NCI-H524 (cell line): Measurements from ENCODE around the gene SND1.
"Not testable (repeated sequence)": the region's sequence is repeated elsewhere in the genome, so short reads cannot be mapped to it uniquely, and the experiment has no call there.

Experiments used
- DNase-seq, 2 experiments: peaks; one replicate each; lab custom pipeline; 2025; lab: John Stamatoyannopoulos, UW

Gene SND1

GRCh38 chr7:128097211-128097731, 445.3 kb downstream of the SND1 start:
- no peak for DNase-seq

- DNase-seq = no peak
Observed at GRCh38 chr7:128098629-128099028, 446.6 kb downstream of the SND1 start.

- DNase-seq = no peak
Observed at GRCh38 chr7:128099204-128099671, 447.2 kb downstream of the SND1 start.

GRCh38 chr7:128100225-128100948, 448.4 kb downstream of the SND1 start:
- no peak for DNase-seq

- DNase-seq = no peak
Observed at GRCh38 chr7:128100949-128101713, 449.1 kb downstream of the SND1 start.

DNA sequence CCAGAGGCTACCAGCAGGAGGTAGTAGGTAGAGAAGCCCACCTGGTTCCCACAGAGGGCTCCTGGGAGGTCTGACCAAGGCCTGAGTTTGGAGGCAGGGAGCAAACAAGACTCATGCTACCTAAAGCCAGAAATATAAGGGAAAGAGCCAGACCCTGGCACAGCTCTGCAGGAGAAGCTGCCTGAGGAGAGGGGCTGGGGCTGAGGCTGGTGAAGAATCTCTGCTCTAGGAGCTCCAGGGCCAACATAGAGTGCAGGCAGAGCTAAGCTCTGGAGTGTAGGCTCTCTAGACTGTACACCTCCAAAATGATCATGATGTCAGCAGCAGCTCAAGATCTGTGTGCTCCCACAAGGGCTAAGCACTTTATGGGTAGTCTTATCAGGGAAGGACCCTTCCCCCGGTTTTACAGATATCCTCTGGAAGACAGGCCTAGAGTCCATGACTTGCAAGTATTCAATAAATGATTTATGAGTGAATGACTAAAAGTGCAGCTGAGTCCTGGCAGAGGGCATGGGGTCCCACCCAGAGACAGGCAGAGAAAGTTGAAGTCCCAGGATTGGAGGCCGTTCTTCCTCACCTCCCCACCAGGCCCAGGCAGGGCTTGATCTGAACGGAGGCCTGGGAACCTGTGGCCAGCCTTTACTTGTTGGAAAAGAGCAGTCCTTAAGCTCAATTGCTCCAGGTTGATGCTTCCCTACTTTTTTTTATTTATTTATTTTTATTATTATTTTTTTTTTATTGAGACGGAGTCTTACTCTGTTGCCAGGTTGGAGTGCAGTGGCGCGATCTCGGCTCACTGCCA, 450.7 kb downstream of the SND1 start:
- no peak for DNase-seq

- peak in 1 of 2 experiments; percentile 30 for DNase-seq
Observed at GRCh38 chr7:128103498-128104107, 451.6 kb downstream of the SND1 start.

- peak in 1 of 2 experiments; percentile 66 for DNase-seq
Observed at GRCh38 chr7:128104108-128104742, 452.2 kb downstream of the SND1 start.

DNA sequence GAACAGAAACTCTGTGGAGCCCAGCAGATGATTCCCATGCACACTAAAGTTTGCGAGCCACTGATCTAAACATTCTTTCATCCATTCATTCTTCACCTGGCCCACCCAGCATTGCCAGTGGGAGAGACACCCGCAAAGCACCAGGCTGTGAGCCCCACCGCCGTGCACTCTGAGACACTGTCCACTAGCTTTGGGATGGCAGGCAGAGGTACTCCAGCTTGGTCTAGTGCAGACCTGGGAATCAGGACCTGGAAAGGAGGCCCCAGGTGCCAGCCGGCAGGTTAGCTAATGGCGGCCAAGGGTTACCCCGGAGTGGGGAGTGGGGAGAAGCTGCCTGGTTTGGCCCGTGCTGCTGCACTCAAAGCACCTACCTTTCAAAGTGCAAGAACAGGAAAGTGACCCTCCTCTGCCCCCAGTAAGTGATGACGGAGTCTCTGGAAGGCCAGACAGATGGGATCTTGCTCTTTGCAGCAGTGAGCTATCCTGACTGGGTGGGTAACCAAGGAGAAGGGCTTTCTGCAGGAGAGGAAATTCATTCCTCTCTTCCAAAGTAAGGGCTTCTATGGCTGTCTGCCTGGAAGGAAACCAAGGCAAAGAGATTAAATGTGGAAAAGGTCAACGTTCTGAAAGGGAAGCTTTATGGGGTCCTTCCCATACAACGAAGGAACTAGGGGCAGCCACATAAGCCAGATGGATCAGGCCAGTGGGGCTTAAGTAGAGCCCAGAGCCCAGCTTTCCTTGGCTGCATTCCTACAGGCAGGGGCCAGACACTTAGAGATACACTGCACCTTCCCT, 453.4 kb downstream of the SND1 start:
- no peak for DNase-seq

DNA sequence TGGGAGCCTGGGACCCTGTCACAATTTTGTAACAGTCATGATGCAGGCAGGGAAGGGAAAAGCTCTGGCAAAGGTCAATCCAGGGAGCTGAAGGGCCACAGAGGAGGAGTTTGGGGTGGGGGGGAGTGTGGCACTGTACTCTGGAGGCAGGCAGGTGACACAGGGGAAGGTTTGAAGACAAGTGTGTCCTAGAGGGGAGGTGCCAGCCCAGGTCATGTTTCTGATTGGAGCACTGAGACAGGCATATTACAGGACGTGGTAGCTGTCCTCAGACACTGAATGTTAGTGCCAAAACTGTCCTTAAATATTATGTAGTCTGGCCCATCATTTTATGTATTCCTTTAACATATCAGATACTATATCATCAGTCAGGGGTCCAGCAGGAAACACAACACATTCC, 454.8 kb downstream of the SND1 start:
- DNase-seq = no peak

GRCh38 chr7:128107516-128107915, 455.5 kb downstream of the SND1 start:
- DNase-seq = not testable (repeated sequence)

GRCh38 chr7:128108129-128108528, 456.1 kb downstream of the SND1 start:
- DNase-seq = no peak

GRCh38 chr7:128108641-128109423, 456.8 kb downstream of the SND1 start:
- DNase-seq = no peak

- DNase-seq = not testable (repeated sequence)
Observed at GRCh38 chr7:128109424-128109969, 457.5 kb downstream of the SND1 start.

DNA sequence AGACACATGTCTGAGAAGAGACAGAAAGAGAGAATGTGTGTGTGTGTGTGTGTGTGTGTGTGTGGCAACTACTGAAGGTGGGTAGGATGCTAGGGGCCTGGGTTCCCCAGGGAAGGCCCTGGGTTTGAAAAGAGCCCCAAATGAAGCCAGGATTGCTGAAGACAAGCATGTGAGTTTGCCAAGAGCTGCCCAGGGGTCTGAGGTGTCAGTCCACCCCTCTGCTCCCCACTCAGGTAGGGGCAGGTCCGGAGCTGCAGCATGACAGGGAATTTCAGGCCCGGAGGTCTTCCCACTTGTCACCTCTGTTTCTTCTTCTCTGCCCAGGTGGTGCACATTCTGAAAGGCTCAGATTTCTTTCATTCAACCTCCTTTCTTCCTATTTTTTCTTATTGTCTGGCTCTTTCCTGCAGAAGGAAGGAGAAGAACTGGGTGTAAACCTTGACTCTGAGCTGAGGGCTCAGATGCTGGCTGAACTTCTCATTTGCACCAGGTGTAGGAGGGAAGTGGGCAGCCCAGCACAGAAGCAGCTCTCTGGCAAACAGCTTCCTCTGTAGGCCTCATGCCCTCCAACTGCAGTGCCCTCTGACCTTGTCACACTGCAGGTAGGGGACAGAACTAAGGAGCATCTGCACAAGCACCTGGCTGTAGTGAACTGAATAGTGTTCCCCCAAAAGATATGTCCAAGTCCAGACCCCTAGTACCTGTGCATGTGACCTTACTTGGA, 458.8 kb downstream of the SND1 start:
- DNase-seq = no peak

DNA sequence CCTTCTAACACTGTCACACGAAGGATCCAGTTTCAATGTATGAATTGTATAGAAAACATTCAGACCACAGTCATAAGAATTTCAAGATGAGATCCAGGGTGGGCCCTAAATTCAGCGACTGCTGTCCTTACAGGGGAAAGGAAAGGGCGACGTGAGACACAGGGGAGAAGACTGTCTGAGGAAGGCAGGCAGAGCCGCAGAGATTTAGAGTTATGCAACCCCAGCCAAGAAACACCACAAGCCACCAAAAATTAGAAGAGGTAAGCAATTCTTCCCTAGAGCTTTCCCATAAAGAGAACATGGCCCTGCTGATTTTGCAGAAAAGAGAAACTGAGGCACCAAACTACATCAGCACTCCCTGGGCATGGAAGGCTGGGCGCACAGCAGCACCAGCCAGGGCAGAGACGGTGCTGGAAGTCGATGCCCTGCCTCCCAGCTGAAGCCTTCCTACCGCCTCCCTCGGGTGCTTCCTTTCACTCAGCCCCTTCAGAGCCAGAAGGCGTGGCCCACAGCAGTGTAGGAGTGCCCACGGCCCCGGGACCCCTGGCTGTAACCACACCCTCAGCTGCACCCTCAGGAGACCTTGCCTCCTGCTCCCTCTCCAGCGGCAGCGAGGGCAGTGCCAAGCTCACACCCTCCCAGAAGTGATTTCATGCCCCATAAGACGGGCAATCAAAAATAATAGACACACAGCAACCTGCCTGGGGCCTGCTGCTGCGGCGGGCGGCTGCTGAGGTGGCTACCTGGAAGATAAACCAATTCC, 460.2 kb downstream of the SND1 start:
- peak; percentile 61 to 77 for DNase-seq

DNA sequence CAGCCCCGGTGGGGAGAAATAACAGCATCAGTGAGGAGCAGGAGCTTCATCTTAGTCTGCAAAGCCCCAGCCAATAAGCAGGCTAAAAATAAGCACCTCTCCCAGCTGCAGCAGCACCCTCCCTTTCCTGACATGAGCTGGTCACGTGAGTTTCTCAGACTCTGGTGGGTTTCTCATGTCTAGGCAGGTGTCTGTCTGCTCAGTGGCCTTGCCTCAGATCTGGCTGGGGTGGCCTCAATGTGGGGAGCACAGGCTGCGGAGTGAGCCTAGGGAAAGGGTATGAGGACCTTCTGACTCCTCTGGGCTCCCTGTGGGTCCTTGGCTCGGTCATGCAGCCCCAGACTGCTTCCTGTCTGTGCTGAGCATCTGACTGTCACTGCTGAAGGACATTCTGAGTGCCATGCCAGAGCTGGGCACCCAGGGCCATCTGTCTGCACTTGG, 460.8 kb downstream of the SND1 start:
- peak; percentile 84 to 86 for DNase-seq

- no peak for DNase-seq
Observed at GRCh38 chr7:128113839-128114238, 461.8 kb downstream of the SND1 start.
